Central memory CD8-positive, alpha-beta T cell (primary cell): ENCODE results near the gene SPDYC.

Experiments
- ATAC-seq: fragments of 150-1000 bp; cut with Tn5 transposase; replicated peaks from 2 replicates; pipeline ENCODE4 v1.10.0; 2022; ENCODE audit warnings: mild to moderate bottlenecking, moderate FRiP score, moderate number of reproducible peaks; ENCODE audit not compliant: poor library complexity, severe bottlenecking; ENCODE audit errors: extremely low read depth
- DNase-seq, 2 donors: peaks; one replicate each; pipeline ENCODE4 v3.0.0; 2021; ENCODE audit warnings: low spot score in 2 of 2
- H3K27ac Mint-ChIP-seq: one replicate; pipeline ENCODE4 v1.8.0; 2022; ENCODE audit warnings: low read depth, mild to moderate bottlenecking, moderate library complexity, mixed read lengths
- H3K27me3 Mint-ChIP-seq: one replicate; pipeline ENCODE4 v1.8.0; 2022; ENCODE audit warnings: mixed read lengths
- H3K36me3 Mint-ChIP-seq: one replicate; pipeline ENCODE4 v1.8.0; 2022; ENCODE audit warnings: mild to moderate bottlenecking, moderate library complexity, mixed read lengths; ENCODE audit not compliant: insufficient read depth
- H3K4me1 Mint-ChIP-seq: one replicate; pipeline ENCODE4 v1.8.0; 2022; ENCODE audit warnings: mixed read lengths
- H3K4me3 Mint-ChIP-seq: one replicate; pipeline ENCODE4 v1.8.0; 2022; ENCODE audit warnings: mild to moderate bottlenecking, moderate library complexity, mixed read lengths
- H3K9me3 Mint-ChIP-seq: one replicate; pipeline ENCODE4 v1.8.0; 2022; ENCODE audit warnings: mixed read lengths

SPDYC gene

GRCh38 chr11:65216830-65217229 lies 46.8 kb downstream of the SPDYC start:
- Mint-ChIP-seq H3K36me3 (peaks cover 2% of the 10 kb centered on the region), H3K9me3 (no peaks in the 10 kb centered on the region), H3K27me3 (no peaks in the 10 kb centered on the region), H3K4me3 (no peak overlapping the region), H3K4me1 (peaks cover 41% of the 10 kb centered on the region), H3K27ac (no peak overlapping the region)
- no peak for ATAC-seq
- no peak for DNase-seq

- ATAC-seq: no peak
- Mint-ChIP-seq H3K9me3 (no peaks in the 10 kb centered on the region), H3K4me3 (no peak overlapping the region), H3K4me1 (peaks cover 39% of the 10 kb centered on the region), H3K27ac (no peak overlapping the region), H3K36me3 (peaks cover 2% of the 10 kb centered on the region), H3K27me3 (no peaks in the 10 kb centered on the region)
- DNase-seq: no peak
Observed at GRCh38 chr11:65217441-65218423, 47.7 kb downstream of the SPDYC start.

GRCh38 chr11:65218446-65218845 lies 48.4 kb downstream of the SPDYC start:
- Mint-ChIP-seq H3K9me3 (no peaks in the 10 kb centered on the region), H3K4me3 (no peak overlapping the region), H3K27me3 (peaks cover 5% of the 10 kb centered on the region), H3K27ac (no peak overlapping the region), H3K36me3 (peaks cover 2% of the 10 kb centered on the region), H3K4me1 (peaks cover 32% of the 10 kb centered on the region)
- ATAC-seq (no peak), DNase-seq (no peak)

GRCh38 chr11:65219930-65220213 lies 49.8 kb downstream of the SPDYC start:
- no peaks in the 10 kb centered on the region for H3K9me3 Mint-ChIP-seq
- H3K27ac Mint-ChIP-seq: no peak overlapping the region
- peaks cover 16% of the 10 kb centered on the region for H3K27me3 Mint-ChIP-seq
- DNase-seq (no peak), ATAC-seq (no peak)
- peaks cover 2% of the 10 kb centered on the region for H3K36me3 Mint-ChIP-seq
- no peak overlapping the region for H3K4me3 Mint-ChIP-seq
- peaks cover 19% of the 10 kb centered on the region for H3K4me1 Mint-ChIP-seq

GRCh38 chr11:65221026-65221425 lies 51.0 kb downstream of the SPDYC start:
- no peak for ATAC-seq
- no peak for DNase-seq
- Mint-ChIP-seq H3K4me3 (no peak overlapping the region), H3K36me3 (peaks cover 5% of the 10 kb centered on the region), H3K9me3 (no peaks in the 10 kb centered on the region), H3K27ac (no peak overlapping the region), H3K27me3 (peaks cover 28% of the 10 kb centered on the region), H3K4me1 (peaks cover 19% of the 10 kb centered on the region)
